HFF-Myc (cell line): ENCODE results near the gene PLXNB2.

ENCODE experiments used
- DNase-seq: peaks from one replicate; pipeline ENCODE4 v3.0.0-alpha.2; 2011; ENCODE audit warnings: low read depth; ENCODE audit errors: extremely low read depth
- H3K4me3 ChIP-seq: replicated peaks from 2 replicates; pipeline ENCODE4 v1.5.1; 2011; ENCODE audit warnings: low read depth, mild to moderate bottlenecking, control low read depth, low read length
- TF ChIP-seq, protein P1 (sequence below): IDR thresholded peaks from 2 replicates; pipeline ENCODE4 v1.5.1; 2012; ENCODE audit warnings: mild to moderate bottlenecking, low read depth, low read length, control low read depth; ENCODE audit errors: missing control alignments

Gene PLXNB2

DNA sequence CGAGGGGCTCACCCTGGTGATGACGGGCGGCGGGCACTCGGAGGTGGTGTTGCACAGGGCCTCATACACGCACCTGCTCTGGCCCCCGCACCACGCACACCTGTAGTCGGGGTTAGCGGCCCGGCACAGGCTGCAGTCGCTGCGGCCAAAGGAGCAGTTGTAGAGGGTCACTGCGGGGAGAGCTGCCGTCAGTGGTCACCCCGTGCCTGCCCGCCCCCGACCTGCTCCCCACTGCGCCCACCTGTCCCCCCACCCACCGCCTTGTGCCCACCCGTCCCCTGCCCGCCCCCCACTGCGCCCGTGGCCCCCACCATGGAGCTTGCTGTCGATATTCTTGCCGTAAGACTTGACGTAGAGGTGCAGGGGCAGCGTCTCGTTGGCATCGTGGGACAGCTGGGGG, 23.6 kb downstream of the PLXNB2 start:
- no peak for DNase-seq
- TF ChIP-seq, protein P1, sequence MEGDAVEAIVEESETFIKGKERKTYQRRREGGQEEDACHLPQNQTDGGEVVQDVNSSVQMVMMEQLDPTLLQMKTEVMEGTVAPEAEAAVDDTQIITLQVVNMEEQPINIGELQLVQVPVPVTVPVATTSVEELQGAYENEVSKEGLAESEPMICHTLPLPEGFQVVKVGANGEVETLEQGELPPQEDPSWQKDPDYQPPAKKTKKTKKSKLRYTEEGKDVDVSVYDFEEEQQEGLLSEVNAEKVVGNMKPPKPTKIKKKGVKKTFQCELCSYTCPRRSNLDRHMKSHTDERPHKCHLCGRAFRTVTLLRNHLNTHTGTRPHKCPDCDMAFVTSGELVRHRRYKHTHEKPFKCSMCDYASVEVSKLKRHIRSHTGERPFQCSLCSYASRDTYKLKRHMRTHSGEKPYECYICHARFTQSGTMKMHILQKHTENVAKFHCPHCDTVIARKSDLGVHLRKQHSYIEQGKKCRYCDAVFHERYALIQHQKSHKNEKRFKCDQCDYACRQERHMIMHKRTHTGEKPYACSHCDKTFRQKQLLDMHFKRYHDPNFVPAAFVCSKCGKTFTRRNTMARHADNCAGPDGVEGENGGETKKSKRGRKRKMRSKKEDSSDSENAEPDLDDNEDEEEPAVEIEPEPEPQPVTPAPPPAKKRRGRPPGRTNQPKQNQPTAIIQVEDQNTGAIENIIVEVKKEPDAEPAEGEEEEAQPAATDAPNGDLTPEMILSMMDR = no peak
- H3K4me3 ChIP-seq = no peak overlapping the region

DNA sequence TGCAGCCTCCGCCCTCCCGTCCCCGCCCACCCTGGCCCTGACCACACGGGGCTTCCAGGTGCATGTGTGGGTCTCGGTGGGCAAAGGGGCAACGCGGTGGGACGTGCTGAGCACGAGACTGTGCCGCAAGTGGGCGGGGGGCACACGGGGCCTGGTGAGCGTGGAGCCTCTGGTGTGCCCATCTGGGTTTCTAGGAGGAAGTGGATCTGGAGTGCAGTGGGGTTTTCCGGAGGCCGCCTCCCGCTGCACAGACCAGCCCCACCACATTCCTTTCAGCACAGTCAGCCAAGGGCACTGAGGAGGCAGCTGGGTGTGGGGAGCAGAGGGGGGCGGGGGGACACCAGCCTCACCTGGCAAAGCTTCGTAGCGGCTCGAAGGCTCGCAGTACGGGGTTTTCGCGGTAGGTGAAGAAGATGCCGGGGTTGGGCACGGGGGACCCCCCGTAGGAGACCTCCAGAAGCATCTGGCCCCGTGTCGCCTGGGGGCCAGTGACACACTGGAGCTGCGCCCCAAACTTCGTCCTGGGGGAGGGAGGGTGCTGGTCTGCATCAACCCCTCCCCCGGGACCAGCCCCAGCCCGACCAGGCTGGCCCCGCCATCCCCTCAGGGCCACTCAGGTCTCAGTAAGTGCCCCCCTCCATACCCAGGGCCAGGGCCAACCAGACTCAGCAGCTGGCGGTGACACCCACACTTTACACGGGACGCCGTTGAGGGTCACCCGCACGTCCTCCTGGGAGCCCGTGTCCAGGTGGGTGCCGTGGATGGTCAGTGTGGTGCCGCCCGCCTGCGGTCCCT, 24.9 kb downstream of the PLXNB2 start:
- no peak for DNase-seq
- TF ChIP-seq, protein P1 = no peak
- no peak overlapping the region for H3K4me3 ChIP-seq

DNA sequence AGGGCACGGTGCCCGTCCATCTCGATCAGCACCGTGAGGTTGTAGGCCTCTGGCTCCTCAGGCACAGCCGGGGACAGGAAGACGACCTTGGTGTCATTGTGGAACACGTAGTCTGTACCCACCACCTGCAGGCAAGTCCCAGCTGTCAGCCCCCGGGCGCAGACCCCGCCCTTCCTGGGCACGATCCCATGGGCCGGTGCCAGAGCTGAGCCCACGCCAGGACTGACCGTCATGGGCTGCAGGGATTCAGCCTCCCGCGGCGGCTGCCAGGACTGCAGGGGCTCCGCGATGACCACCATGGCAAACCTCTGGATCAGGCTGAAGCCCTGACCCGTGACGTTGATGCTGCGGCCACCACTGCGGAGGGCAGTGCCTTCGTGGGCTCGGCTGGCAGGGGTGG, 25.5 kb downstream of the PLXNB2 start:
- TF ChIP-seq, protein P1 = no peak
- H3K4me3 ChIP-seq = no peak overlapping the region
- no peak for DNase-seq

DNA sequence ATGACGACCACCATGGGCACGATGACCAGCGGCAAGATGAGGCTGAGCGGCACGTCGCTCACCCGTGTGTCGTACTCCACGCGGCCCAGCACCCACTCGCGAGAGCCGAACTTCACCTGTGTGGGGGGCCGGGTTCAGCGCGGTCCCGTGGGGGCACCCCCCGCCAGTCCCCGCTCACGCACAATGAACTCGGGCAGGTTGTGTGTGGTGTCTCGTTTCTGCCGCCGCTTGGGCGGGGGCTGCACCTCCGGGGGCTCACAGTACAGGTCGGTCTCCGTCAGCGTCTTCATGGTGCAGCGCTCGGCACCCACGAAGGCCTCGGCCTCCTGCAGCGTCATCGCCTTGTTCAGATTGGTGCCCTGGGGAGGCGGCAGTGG, 26.1 kb downstream of the PLXNB2 start:
- DNase-seq = no peak
- no peak overlapping the region for H3K4me3 ChIP-seq
- TF ChIP-seq, protein P1 = no peak

DNA sequence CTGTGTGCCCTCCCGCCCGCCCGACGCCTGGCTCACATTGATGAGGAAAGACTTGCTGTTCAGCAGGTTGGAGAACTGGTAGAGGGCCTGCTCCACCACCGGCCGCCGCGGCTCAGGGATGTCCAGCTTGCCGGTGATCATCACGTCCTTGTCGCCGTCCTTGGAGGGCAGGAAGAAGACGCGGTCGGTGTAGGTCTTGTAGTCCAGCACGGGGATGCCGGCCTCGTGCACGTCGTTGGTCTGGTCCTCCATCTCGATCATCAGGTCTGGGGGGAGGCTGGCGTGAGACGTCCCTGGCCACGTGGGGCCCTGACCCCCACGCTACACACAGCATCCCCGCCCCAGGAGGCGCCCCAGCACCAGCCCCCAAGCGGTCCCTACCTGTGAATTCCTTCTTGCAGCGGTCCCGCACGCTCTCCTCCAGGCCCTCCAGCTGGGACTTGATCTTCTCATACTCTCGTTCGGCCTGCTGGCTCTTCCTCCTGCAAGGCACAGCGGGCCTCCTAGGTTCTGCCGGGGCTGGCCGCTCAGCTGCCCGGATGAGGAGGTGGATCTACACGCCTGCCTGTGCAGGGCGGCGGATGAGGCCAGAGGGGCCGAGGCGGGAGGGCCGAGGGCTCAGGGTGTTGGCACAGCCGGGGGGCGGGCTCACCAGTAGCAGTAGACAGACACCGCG, 26.6 kb downstream of the PLXNB2 start:
- no peak overlapping the region for H3K4me3 ChIP-seq
- TF ChIP-seq, protein P1 = no peak
- no peak for DNase-seq

DNA sequence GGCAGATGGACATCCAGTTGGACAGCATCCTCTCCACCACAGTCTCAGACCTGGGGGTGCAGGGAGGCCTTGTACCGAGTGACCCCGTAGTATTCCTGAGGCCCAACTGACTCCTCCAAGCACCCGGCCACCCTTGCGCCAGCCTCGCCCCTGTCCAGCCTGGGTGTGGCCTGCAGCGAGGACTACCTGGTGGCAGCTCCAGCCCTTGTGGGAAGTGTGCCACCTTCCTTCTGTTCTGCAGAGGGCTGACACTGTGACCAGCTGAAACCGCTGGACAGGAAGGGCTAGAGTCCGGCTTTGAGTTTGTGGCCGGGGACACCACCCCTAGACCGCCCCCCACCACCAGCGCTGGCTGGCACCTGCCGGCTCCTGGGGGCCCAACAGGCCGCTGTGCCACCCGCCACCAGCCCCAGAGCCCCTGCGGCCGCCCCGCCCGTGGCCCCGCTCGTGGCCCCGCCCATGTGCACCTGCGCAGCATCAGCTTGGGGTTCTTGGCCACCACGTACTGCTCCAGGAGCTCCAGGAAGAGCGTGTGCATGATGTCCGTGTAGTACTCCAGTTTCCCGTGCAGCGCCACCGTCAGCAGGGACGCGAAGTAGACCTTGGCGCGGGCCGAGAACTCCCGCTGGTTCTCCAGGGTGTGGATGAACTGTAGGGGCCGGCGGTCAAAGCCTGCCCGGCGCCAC, 27.3 kb downstream of the PLXNB2 start:
- no peak overlapping the region for H3K4me3 ChIP-seq
- no peak for DNase-seq
- TF ChIP-seq, protein P1 = no peak
